Hepatocyte (in vitro differentiated cells): Measurements from ENCODE around the gene KLF2. TPM values are rescaled to one million over a fixed set of nuclear protein-coding genes. Genes with fewer than 3 reads are reported as not detected.

ENCODE experiments used
- DNase-seq: peaks from one replicate; pipeline ENCODE4 v3.0.0-alpha.2; 2016; ENCODE audit warnings: low spot score
- H2AFZ ChIP-seq: fragments of 200-600 bp; sonication (generic); 2 replicates; pipeline ENCODE4 v1.6.0; 2016; ENCODE audit warnings: antibody characterized with exemption, mild to moderate bottlenecking
- H3K27ac ChIP-seq: fragments of 200-600 bp; sonication (generic); 2 replicates; pipeline ENCODE4 v1.5.1; 2016; ENCODE audit warnings: mild to moderate bottlenecking
- H3K27me3 ChIP-seq: fragments of 200-600 bp; sonication (generic); 2 replicates; pipeline ENCODE4 v1.6.1; 2016
- H3K36me3 ChIP-seq: fragments of 200-600 bp; sonication (generic); replicated peaks from 2 replicates; pipeline ENCODE4 v1.5.1; 2016; ENCODE audit warnings: low read depth; ENCODE audit not compliant: insufficient read depth
- H3K4me1 ChIP-seq: fragments of 200-600 bp; sonication (generic); 2 replicates; pipeline ENCODE4 v1.5.1; 2016; ENCODE audit warnings: mild to moderate bottlenecking, moderate library complexity; ENCODE audit not compliant: insufficient read depth
- H3K4me2 ChIP-seq: fragments of 200-600 bp; sonication (generic); 2 replicates; pipeline ENCODE4 v1.6.0; 2016
- H3K4me3 ChIP-seq: fragments of 200-600 bp; sonication (generic); 2 replicates; pipeline ENCODE4 v1.5.1; 2016; ENCODE audit warnings: mild to moderate bottlenecking
- H3K79me2 ChIP-seq: fragments of 200-600 bp; sonication (generic); 2 replicates; pipeline ENCODE4 v1.6.0; 2017; ENCODE audit warnings: mild to moderate bottlenecking
- H3K9me2 ChIP-seq: fragments of 200-600 bp; sonication (generic); replicated peaks from 2 replicates; pipeline ENCODE4 v1.6.0; 2017; ENCODE audit warnings: mild to moderate bottlenecking; ENCODE audit not compliant: insufficient read depth
- H3K9me3 ChIP-seq: fragments of 200-600 bp; sonication (generic); 2 replicates; pipeline ENCODE4 v1.5.1; 2016; ENCODE audit warnings: low read depth, mild to moderate bottlenecking
- H4K20me1 ChIP-seq: fragments of 200-600 bp; sonication (generic); 2 replicates; pipeline ENCODE4 v1.6.0; 2016; ENCODE audit warnings: mild to moderate bottlenecking; ENCODE audit not compliant: insufficient read depth, poor library complexity, severe bottlenecking
- CTCF ChIP-seq: fragments of 200-600 bp; sonication (generic); IDR thresholded peaks from 2 replicates; pipeline ENCODE4 v1.5.1; 2016; ENCODE audit warnings: antibody characterized with exemption, mild to moderate bottlenecking; ENCODE audit not compliant: poor library complexity
- EZH2 ChIP-seq: fragments of 200-600 bp; sonication (generic); IDR thresholded peaks from 2 replicates; pipeline ENCODE4 v1.6.1; 2016; ENCODE audit warnings: antibody characterized with exemption, mild to moderate bottlenecking, borderline replicate concordance
- EZH2phosphoT487 ChIP-seq: fragments of 200-600 bp; sonication (generic); IDR thresholded peaks from one replicate; pipeline ENCODE4 v1.6.1; 2018; ENCODE audit warnings: antibody characterized with exemption, mild to moderate bottlenecking, low read depth, moderate library complexity; ENCODE audit not compliant: unreplicated experiment, severe bottlenecking
- WGBS: methylation state at CpG from one replicate; pipeline ENCODE4 v1.1.6; 2016; ENCODE audit warnings: low lambda C conversion rate; ENCODE audit errors: missing lambda C conversion rate; 5-methylcytosine and 5-hydroxymethylcytosine counted together
- polyA plus RNA-seq: library from polyadenylated mRNA; unstranded; fragments of >200 nt; fragmentation: Nextera tagmentation; extraction: Ambion mirVana; gene quantifications from 2 replicates; pipeline ENCODE4 v1.2.1, GENCODE V29; 2016
- total RNA-seq: library from RNA; depleted of rRNA; stranded (reverse); fragments of >200 nt; gene quantifications from 2 replicates; pipeline ENCODE4 v1.2.3, GENCODE V29; 2014

Gene KLF2
- total and polyA plus RNA-seq, 2 experiments from 2014 or later, result 4.5 to 27.7 TPM

- no peak overlapping the region for H3K4me3 ChIP-seq
- no peaks in the 10 kb centered on the region for H3K79me2 ChIP-seq
- WGBS, result 88% methylated on average over 13 of the region's 13 CpGs
- no peaks in the 10 kb centered on the region for H3K27me3 ChIP-seq
- peaks cover 10% of the 10 kb centered on the region for H3K4me1 ChIP-seq
- H3K4me2 ChIP-seq, result no peak overlapping the region
- TF ChIP-seq EZH2 (no peak), EZH2phosphoT487 (no peak), CTCF (no peak)
- no peaks in the 10 kb centered on the region for H4K20me1 ChIP-seq
- no peak for DNase-seq
- no peaks in the 10 kb centered on the region for H3K9me2 ChIP-seq
- no peak overlapping the region for H3K27ac ChIP-seq
- no peak overlapping the region for H2AFZ ChIP-seq
- no peaks in the 10 kb centered on the region for H3K9me3 ChIP-seq
- no peaks in the 10 kb centered on the region for H3K36me3 ChIP-seq
Measured at GRCh38 chr19:16361254-16361653, 36.6 kb downstream of the KLF2 start.

DNA sequence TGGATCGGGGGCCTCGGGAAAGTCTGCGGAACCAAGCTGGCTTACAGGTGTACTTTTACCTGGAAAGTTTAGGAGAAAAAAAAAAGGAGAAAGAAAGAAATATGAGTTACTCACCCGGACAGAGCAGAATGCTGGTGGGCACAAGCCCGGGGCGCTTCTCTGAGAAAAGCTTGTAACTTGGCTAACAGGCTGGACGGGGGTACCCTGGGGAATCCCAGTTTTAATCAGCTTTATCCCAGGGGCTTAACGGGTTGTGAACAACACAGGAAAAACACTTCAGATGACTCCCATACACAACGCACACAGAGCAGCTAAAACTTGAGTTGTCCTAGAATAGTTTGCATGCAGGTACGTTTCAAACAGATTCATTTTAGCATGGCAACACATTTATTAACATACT, 37.3 kb downstream of the KLF2 start:
- DNase-seq, result no peak

DNA sequence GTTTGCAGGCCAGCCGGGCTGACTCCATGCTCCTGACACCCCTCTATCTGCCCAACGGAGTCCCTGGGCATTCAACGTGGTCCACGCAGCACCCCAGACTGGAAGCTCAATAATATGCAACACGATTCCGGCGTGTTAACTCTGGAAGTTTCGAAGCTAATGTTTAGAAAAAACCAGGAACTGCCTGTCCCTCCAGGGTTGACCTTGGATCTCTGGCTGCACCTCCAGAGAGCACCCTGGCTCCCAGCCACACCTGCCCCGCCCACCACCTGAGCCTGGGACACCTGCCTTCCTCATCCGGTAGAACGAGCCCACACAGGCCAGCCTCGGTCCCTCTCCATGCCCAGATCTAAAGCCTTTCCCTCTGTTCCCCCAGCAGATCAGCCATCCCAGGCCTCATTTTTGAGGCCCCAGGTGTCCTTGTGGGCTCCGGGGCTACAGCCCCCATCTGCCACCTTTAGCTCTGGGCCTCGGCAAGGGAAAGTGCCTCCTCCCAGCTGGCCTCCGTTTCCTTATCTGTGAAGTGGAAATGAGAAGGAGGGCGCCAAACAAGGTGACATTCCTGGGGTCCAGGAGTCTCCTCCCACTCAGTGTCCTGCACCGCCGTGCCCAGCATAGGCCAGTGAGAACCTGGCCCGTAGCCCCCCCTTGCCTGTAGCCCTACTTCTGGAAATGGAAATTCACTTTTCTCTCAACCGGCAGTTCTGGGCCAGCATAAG, 38.7 kb downstream of the KLF2 start:
- WGBS, result 77% methylated on average over 20 of the region's 20 CpGs
- DNase-seq, result peak; percentile 64

More for the DNA sequence above, 37.3 kb downstream of the KLF2 start:
- Histone ChIP-seq H3K36me3 (no peaks in the 10 kb centered on the region), H3K79me2 (no peaks in the 10 kb centered on the region), H3K4me2 (no peak overlapping the region), H2AFZ (no peak overlapping the region), H3K9me2 (no peaks in the 10 kb centered on the region), H4K20me1 (no peaks in the 10 kb centered on the region), H3K27me3 (no peaks in the 10 kb centered on the region), H3K27ac (no peak overlapping the region), H3K4me3 (no peak overlapping the region), H3K4me1 (peaks cover 10% of the 10 kb centered on the region), H3K9me3 (no peaks in the 10 kb centered on the region)
- 88% methylated on average over 10 of the region's 10 CpGs for WGBS
- TF ChIP-seq EZH2 (no peak), EZH2phosphoT487 (no peak), CTCF (no peak)

More for the DNA sequence above, 38.7 kb downstream of the KLF2 start:
- H3K4me1 ChIP-seq, result peaks cover 10% of the 10 kb centered on the region
- H3K4me3 ChIP-seq, result no peak overlapping the region
- H3K27me3 ChIP-seq, result no peaks in the 10 kb centered on the region
- no peaks in the 10 kb centered on the region for H3K79me2 ChIP-seq
- H3K9me2 ChIP-seq, result no peaks in the 10 kb centered on the region
- H3K36me3 ChIP-seq, result no peaks in the 10 kb centered on the region
- TF ChIP-seq CTCF (no peak), EZH2 (no peak), EZH2phosphoT487 (no peak)
- no peaks in the 10 kb centered on the region for H3K9me3 ChIP-seq
- H2AFZ ChIP-seq, result no peak overlapping the region
- peak overlapping the region; percentile 9 for H3K4me2 ChIP-seq
- no peaks in the 10 kb centered on the region for H4K20me1 ChIP-seq
- H3K27ac ChIP-seq, result peak overlapping the region; percentile 13
